Measurements from ENCODE around the gene LPCAT1.
"Not testable (repeated sequence)": the region's sequence is repeated elsewhere in the genome, so short reads cannot be mapped to it uniquely, and the experiment has no call there.

LPCAT1 gene

DNA sequence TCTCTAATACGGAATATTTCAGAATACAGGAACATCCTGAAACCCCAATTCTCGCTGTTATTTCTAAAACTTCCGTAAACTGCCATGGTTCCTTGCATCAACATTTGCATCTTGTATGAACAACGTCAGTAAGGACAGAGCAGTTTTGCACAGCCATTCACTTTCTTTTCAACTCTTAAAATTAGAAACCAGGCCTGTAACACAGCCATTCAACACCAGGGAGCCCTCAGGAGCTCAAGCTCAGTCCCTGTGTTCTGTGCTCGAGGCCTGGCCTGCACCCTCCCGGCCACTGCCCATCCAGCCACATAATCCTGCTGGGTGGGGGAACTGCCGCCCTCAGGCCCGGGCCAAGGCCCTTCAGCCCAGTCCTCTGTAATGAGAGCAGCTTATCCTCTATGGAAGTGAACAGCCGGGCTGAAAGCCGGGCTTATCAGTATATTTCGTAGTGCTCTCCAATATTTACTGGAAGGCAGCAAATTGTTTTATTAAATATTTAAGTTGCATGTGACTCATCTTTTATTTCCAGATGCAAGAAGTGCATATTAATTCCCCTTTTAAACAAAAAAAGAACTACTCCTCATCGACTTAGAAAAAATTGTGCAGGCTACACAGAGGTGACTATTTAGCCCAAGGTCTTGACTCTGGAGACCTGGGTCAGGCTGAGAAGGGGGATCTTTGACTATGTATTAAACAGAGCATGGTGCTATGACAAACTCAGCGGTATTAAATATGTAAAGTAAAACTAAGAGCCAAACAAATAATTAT lies 45.3 kb downstream of the LPCAT1 start:
- DNase-seq (ENCODE audit: low read depth): no peak

DNA sequence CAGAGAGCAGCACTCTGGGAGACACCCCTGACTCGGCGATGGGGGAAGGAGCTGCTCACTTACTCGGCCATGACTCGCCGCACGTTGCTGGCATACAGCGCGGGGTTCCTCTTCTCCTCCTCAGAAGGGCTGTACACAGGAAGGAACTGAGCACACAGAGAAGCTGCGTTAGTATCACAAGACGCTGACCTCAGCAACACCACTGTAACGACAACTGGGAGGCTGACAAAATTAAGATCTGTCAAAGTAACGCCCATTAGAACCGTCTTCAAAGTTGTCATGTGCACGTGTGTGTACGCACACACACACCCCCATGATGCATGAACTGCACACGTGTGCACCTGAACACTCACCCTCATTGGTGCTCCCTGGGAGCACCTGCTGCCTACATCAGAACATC lies 46.4 kb downstream of the LPCAT1 start:
- DNase-seq (ENCODE audit: low read depth): no peak

DNA sequence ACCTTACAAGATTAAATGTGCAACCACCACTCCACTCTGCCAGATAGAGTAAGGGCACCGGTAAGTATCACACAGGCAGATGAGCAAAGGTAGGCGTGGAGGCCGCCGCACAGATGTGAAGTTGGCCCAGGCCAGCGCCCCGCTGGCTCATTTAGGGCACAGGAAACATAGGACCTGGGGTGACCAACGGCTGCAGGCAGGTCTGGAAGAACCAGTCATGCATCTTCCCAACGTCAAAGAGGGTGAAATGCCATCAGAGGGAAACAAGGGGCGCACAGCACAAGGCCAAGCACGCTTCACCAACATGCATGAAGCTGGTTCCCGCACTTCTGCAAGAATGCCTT lies 46.8 kb downstream of the LPCAT1 start:
- DNase-seq (ENCODE audit: low read depth): no peak

DNA sequence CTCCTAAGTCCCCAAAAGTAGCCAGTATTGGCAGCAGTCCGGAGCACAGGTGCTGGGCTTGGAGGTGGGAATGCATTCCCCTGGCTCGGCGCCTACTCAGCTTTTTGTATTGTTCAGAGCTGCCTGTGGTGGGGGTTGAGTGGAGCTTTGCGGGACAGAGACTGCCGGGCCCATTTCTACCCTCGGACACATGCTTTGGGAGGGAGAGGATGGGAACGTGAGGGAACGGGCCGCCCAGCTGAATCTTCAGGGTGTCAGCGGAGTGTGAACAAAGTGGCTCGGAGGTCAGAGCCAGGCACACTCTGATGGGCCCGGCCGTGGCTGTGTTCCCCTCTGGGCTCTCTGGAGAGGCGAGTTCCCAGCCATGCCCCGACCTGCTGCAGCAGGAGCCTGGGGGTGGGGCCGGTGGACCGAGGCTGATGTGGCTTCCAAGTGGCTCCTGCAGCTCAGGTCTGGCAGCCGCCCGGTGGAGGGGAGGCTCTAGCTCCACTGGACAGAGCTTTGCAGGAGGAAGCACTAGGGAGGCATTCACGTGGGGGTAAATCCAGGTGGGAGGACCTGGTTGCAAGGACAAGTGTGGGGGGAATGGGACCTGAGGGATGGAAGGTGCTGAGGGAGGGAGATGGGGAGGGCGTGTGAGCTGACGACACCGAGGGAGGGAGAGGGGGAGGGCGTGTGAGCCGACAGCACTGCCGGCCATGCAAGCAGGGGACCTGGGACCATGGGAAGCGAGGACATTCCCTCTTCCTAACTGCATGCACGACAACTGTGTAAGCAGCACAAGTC lies 47.4 kb downstream of the LPCAT1 start:
- no peak for DNase-seq (ENCODE audit: low read depth)

DNA sequence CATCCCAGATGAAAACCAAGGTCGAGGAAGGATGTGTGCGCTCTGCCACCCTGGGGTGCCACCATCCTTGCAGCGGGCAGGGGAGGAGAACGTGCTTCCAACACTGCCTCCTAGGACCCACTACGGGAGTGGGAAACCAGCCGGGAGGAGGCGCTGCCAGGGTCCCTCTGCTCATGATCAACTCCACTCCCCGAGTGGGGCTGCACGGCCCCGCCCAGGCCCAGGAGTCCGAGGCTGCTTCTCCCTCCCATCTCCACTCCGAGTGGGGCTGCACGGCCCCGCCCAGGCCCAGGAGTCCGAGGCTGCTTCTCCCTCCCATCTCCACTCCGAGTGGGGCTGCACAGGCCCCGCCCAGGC lies 48.2 kb downstream of the LPCAT1 start:
- DNase-seq (ENCODE audit: low read depth): not testable (repeated sequence)

DNA sequence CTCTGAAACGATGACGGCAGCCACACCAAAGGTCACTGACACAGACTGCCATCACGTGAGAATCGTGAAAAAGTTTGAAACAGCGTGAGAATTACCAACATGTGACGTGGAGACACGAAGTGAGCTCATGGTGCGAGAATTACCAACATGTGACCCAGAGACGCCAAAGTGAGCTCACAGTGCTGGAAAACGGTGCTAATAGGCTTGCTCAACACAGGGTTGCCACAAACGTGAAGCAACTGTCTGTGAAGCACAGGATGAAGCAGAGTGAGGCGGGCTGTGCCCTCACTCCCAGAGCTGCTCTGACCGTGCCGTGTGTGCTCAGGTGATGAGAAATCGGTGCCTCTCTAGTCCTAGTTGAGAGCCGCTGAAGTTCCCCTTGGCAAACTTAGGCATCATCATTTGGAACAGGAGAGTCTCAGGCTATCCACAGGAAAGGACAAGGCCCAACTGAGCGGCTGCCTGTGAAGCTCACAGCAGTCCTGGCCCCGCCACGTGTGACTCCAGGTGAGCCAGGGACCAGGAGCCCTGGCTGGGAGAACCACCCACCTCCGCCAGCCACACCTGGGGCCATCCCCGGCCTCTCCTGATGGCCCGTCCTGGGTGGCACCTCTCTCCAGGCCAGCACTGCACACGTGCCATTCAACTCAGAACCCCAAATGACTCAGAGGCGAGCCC lies 48.8 kb downstream of the LPCAT1 start:
- DNase-seq (ENCODE audit: low read depth): no peak

DNA sequence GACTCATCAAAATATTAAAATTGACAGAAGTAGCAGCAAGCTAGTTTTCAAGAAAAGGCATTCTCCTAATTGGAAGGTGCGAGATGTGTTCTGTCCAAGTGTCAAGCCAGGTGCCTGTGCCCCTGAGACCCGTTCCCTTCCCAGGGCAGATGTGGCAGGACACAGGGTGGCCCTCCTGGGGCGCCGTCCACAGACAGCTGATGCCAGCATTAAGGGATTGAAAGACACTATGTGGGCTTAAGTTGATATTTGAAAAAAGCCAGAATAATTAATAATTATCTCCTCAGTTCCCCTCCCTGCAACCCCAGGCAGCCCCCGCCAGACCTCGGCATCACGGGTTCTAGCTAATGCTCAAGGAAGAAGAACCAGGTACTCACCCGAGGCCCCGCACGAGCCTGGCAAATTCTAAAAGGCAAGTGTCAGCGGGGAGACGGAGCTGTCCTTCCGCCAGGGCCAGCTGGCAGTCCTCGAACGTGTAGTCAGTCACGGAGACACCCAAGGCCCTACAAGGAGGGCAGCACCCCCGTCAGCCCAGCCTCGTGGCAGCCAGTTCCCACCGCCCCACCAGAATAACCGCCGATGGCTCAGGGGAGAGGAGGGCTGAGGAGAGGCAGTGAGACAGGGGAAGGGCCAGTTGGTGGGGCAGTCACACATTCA lies 49.4 kb downstream of the LPCAT1 start:
- DNase-seq (ENCODE audit: low read depth): no peak

DNA sequence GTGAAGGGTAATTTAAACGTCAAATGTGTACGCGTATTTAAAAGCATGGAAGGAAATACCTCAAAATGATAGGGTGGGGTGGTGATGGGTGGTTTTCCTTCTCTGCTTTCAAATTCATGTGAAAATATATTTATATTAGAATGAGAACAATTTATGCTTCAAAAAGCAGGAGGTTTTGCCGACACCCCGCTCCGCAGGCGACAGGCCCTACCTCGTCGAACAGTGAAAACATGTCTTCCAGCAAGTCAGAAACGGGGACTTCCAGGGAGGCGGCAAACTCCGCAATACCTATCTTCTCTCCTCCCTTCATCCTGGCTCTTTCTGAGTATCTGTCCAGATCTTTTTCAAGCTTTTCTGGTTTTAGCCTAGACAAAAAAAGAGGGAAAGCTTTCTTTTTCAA lies 50.0 kb downstream of the LPCAT1 start:
- no peak for DNase-seq (ENCODE audit: low read depth)

DNA sequence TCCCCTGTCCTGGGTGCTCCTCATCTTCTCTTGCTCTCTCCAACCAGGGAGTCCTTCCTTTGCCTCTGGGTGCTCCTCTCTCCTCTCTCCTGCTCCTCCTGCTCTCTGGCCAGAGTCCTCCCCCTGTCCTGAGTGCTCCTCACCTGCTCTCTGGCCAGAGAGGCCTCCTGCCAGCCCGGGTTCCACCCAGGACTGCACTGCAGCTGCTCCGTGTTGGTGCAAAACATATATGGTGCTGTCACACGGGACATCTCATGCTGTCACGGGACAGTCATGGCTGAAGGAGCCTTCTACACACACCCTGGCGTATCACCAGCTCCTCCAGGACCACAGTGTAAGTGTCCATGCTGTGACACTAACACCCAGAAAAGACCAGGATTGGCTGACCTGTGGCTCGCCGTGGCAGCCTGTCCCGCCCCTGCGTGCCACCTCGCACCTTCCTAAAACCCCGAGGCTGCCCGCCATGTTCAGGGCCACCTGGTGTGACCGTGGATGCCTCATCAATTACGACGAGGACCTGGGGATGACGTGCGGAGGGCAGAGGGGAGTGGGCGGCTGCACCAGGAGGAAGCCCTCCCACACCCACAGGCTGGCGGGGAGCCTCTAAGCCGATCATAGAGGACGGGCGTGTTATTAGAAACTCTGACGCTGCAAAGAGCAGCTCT lies 50.7 kb downstream of the LPCAT1 start:
- DNase-seq (ENCODE audit: low read depth): no peak

DNA sequence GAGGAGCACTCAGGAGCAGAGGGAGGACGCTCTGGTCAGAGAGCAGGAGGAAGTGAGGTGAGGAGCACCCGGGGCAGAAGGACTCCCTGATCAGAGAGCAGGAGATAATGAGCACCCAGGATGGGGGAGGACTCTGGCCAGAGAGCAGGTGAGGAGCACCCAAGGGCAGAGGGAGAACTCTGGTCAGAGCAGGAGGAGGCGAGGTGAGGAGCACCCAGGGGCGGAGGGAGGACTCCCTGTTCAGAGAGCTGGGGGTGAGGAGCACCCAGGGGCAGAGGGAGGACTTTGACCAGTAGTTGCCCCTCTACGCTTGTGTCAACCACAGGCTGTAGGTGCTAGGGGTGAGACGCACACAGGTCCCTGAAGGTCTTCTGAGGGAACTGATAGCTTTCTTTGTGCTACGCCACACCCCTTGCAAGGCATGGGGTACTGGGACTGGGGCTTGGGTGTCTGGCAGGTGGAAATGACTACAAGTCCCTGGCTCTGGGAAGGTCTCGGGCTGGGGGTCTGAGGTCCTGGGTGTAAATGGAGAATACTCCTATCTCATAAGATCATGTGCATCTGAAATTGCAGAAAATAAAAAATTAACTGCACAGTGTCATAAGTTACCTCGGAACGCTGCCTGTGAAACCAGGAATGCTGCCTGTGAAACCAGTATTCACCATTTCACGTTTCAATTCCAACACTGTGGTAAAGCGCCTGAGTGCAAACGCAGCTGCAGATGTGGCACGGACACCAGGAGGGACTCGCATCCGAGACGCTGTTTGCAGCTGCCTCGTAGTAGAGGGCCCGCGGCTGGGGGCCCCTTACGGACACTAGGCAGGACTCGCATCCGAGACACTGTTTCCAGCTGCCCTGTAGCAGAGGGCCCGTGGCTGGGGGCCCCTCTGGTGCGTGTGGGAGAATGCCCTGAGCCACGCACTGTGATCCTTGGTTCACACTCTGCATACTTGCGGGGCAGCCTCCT lies 51.5 kb downstream of the LPCAT1 start:
- no peak for DNase-seq (ENCODE audit: low read depth)

DNA sequence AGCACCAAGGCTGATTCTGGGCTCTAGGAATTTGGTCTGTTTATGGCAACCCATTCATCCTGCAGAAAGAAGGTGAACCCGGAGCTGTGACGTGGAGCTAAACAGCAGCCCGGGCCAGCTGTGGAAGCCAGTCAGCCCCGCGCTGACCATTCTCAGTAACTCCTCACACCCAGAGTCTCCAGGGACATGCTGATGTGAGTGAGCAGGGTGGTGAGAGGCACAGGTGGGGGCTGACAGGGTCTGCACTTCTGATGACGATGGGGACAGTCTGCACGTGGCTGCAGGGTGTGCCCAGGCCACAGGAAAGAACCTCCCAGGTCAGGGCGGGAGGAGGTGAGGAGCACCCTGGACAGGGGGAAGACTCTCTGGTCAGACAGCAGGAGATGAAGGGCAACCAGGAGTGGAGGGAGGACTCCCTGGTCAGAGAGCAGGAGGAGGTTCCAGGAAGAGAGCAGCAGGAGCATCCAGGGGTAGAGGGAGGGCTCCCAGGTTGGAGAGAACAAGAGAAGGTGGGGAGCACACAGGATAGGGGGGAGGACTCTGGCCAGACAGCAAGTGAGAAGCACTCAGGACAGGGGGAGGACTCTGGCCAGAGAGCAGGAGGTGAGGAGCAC lies 52.4 kb downstream of the LPCAT1 start:
- DNase-seq (ENCODE audit: low read depth): no peak

DNA sequence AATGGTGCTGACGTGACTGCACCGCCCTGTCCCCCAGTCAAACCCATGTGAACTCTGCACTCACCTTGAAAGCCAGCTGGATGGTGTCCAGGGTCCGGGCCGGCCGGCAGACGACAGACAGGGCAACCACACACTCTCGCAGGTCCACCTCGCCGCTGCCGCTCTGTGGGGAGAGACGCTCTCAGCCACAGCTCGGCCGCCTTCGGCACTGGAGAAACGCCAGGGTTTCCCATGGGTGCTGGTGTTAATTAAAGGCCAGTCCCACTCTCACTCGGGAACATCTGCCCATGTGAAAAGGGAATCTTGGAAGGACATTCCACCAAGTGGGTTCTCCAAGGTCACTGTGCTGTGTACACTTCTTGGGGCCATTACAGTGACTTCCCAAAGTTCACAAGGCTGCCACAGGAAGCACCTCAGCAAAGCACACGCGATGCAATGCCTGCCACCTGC lies 53.0 kb downstream of the LPCAT1 start:
- DNase-seq (ENCODE audit: low read depth): no peak

DNA sequence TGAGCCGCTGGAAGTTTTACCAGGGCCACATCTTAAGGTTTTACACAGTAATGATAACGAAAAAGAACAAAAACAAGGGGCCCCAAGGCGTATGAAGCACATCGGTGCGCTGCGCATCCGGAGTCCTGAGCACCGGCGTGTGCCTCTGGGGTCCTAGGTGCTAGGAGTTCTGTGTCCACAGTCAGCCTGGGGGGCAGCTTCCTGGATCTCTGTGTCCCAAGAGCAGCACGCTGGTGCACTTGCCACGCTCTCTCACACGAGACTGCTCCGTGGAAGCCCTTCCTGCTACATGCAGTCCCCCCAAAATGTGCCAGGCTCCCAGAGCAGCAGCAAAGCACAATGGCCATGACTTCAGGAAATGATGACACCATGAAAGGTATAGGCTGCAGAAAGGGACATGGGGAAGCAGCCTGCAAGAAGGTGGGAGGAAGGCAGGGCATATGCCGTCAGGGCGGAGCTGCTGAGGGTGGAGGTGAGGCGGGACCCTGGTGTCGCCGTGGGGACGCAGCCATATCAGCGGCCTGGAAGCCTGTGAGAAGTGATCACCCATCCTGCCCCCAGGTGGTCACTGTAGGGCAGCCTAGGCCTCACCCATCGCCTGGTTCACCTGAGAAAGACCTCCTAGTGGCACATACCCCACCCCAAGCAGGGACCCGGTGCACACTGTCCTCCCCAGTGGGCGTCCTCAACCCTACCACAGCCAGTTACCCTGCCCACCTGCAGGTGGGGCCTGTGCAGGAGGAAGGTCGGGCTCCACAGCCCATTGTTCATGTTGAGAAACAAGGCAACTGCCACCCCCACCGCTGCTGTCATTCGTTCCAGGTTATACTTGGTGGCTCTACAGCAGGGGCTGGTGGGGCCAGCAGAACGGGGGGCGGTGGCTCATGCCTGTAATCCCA lies 54.9 kb downstream of the LPCAT1 start:
- no peak for DNase-seq (ENCODE audit: low read depth)

DNA sequence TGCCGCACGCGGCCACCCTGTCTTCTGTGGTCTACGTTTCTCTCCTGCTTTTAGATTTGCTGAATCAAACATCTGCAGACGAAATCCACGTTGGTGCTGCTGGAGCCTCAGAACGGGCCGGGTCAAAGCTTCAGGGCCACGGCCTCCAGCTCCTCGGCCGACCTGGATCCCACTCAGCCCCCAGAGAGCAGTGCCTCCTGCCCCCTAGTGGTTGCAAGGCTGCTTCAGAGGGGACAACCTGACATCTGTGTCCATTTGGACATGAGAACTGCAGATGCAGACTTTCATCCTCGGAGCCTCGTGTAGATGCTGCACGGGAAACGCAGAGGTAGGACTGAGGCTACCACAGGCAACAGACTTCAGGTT lies 55.5 kb downstream of the LPCAT1 start:
- DNase-seq (ENCODE audit: low read depth): no peak

DNA sequence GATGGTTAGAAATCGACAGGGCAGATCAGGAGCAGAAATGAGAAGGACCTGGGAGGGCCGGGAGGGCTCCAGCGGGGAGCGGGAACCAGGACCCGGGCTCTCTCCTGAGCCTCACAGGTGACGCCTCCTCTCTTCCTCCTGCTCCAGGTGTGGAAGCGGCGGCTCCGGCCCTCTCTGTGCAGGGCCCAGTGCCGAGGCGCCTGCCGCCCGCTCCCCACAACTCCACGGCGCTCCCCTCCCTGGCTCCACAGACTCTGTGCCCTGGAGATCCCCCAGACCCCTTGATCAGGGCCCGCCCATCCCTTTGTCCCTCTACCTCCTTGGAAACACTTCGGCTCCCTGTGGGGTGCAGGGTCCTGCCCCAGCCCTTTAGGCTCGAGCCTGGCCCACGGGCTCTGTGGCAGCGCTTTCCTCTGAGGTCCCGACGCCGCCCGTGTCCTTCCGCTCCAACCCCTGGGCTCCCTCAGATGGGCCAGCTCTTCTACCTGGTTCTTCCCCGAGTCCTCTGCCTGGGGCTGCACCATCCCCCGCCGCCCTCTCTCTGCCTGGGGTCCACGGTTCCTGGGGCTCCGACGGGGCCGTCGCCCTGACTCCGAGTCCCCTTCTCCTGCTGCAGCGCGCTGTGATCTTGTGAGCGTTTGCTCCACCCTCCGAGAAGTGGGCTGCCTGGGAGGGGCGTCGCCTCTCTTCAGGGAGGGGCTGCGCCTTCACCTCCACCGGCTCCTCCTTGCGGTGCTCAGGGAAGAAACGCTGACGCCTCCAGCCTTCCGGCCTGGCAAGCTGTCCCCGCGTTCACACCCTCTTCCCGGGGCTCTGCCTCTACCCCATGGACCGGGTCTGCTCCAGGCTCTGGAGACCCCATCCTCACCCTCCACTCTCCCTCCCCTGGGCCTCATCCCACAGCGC lies 56.2 kb downstream of the LPCAT1 start:
- DNase-seq (ENCODE audit: low read depth): no peak

DNA sequence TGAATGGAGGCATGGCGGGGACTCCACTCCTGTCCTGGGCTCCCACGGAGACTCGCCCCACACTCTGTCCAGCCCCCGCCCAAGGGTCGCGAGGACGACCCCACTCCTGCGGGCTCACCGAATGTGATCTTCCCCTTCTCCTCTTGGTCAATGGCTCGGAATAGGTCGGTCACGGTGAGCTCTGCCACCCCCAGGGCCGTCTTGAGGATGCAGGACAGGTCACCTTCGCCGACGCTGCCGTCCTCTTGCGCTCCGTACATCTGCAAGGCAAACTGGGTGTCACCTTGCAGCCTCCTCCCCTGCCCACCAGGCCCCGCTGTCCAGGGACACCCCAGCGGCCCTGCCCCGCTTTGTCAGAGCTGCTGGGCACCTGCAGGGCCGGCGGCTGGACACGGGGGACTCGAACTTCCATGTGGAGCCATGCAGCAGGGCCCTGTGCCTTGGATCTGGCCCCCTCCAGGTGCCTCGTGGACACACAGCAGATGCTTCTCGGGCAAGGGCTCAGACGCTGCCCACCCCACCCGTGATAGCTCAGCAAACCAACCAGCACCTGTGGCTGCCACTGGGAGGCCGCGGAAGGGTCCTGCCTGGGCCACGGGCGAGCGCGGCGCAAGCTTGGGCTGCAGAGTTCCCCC lies 57.0 kb downstream of the LPCAT1 start:
- no peak for DNase-seq (ENCODE audit: low read depth)

DNA sequence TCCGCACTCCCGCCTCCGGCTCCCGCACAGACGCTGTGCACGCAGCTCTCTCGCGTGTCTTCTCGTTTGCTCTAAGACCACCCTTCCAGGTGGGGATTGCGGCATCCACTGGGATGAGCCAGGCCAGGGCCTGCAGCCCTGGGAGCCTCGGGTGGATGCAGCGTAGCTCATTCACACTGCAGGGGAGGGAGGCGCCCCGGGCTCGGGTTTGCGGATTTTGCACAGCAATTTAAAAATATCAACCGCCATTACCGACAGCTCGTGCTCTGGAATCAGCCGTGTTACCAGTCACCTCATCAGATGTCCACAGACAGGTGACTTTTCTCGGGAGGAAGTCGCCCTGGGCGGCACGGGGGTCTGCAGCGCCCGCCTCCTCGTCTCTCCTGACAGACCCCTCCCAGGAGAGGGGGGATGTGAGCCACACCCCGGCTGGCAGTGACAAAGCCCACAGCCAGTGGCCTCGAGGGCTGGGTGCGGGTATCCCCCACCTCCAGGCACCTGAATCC lies 57.7 kb downstream of the LPCAT1 start:
- no peak for DNase-seq (ENCODE audit: low read depth)

DNA sequence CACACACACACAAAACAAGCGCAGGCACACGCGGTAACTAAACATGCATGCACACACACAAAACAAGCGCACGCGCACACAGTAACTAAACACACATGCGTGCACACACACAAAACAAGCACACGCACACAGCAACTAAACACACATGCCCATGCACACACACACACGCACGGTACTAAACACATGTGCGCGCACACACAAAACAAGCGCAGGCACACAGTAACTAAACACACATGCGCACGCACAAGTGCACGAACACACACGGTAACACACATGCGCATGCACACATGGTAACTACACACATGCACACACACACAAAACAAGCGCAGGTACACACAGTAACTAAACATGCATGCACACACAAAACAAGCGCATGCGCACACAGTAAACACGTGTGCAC lies 58.6 kb downstream of the LPCAT1 start:
- DNase-seq (ENCODE audit: low read depth): no peak

All from non-pigmented ciliary epithelial cell (primary cell).